Right atrium auricular region (tissue), 2 donors: Measurements from ENCODE around the gene MAP2K5. TPM values are rescaled to one million over a fixed set of nuclear protein-coding genes. Genes with fewer than 3 reads are reported as not detected.

Experiments used
- DNase-seq: peaks from one replicate; pipeline ENCODE4 v3.0.0-alpha.2; 2019; ENCODE audit warnings: low spot score
- H3K27ac ChIP-seq, 2 donors: fragments of 200-600 bp; sonication (generic); 1 replicate in 1 of 2; 2 replicates in 1 of 2; pipeline ENCODE4 v1.5.1; 2016 to 2019
- H3K27me3 ChIP-seq, 2 donors: fragments of 200-600 bp; sonication (generic); one replicate each; pipeline versions ENCODE4 v1.5.1 to v1.6.0; 2017 to 2019
- H3K36me3 ChIP-seq: fragments of 200-600 bp; sonication (generic); one replicate; pipeline ENCODE4 v1.5.1; 2016
- H3K4me1 ChIP-seq, 2 donors: fragments of 200-600 bp; sonication (generic); one replicate each; pipeline versions ENCODE4 v1.5.1 to v1.6.0; 2017 to 2019
- H3K4me3 ChIP-seq, 2 donors: fragments of 200-600 bp; sonication (generic); 1 replicate in 1 of 2; 2 replicates in 1 of 2; pipeline ENCODE4 v1.5.1; 2017 to 2019; ENCODE audit warnings: mild to moderate bottlenecking in 1 of 2, moderate library complexity in 1 of 2
- H3K9me3 ChIP-seq, 2 donors: fragments of 200-600 bp; sonication (generic); one replicate each; pipeline ENCODE4 v1.5.1; 2019
- total RNA-seq, 2 donors: library from RNA; depleted of rRNA; stranded (reverse); fragments of >200 nt; gene quantifications; one replicate each; pipeline ENCODE4 v1.1.0, GENCODE V29; 2016
- TF ChIP-seq, protein P1 (sequence below), 2 donors: fragments of 200-600 bp; sonication (generic); IDR thresholded peaks; one replicate each; pipeline ENCODE4 v1.5.1; 2019; ENCODE audit warnings: antibody characterized with exemption in 2 of 2

The MAP2K5 gene
- total RNA-seq, 2 donors from 2014 or later = 5.8 to 6.7 TPM

DNA sequence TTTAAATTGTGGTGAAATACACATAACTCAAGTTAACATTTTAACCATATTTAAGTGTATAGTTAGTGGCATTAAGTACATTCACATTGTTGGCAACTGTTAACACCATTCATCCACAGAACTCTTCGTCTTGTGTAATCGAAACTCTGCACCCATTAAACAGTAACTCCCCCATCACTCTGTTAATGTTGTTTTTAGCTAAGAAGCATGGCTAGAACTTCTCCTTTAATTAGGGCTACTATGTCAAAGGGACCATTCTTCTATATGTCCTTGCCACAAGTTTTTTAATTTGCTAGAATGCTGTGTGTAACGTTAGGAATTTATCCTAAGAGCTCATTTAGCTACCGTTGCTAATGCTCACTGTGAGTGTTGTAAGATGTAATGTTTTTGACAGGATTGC, 60.6 kb downstream of the MAP2K5 start:
- H3K4me3 ChIP-seq = no peak overlapping the region
- DNase-seq = no peak
- no peaks in the 10 kb centered on the region for H3K27me3 ChIP-seq
- H3K9me3 ChIP-seq = no peaks in the 10 kb centered on the region
- TF ChIP-seq, protein P1, sequence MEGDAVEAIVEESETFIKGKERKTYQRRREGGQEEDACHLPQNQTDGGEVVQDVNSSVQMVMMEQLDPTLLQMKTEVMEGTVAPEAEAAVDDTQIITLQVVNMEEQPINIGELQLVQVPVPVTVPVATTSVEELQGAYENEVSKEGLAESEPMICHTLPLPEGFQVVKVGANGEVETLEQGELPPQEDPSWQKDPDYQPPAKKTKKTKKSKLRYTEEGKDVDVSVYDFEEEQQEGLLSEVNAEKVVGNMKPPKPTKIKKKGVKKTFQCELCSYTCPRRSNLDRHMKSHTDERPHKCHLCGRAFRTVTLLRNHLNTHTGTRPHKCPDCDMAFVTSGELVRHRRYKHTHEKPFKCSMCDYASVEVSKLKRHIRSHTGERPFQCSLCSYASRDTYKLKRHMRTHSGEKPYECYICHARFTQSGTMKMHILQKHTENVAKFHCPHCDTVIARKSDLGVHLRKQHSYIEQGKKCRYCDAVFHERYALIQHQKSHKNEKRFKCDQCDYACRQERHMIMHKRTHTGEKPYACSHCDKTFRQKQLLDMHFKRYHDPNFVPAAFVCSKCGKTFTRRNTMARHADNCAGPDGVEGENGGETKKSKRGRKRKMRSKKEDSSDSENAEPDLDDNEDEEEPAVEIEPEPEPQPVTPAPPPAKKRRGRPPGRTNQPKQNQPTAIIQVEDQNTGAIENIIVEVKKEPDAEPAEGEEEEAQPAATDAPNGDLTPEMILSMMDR (IDR thresholded peaks at IDR 0.05) = no peak
- H3K4me1 ChIP-seq = no peaks in the 10 kb centered on the region
- no peak overlapping the region for H3K27ac ChIP-seq
- H3K36me3 ChIP-seq = peaks cover 18% of the 10 kb centered on the region

DNA sequence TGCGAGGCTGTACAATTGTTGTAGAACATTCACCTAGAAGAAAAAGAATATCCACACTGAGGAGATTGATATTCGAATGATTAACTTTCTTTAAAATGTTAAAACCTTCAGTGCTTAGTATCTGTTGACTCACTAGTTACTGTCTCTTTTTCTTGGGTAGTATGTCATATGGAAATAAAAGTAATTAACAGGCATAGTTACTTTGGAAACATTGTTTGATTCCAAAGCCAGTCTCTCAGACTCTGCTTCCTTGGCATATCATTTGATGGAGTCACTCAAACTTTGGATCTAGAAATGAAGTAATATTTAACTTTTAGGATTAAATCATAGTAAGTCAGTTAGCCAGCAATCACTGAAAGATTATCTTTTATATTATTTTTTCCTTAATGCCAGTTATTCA, 63.4 kb downstream of the MAP2K5 start:
- Histone ChIP-seq H3K27ac (no peak overlapping the region), H3K36me3 (peaks cover 5% of the 10 kb centered on the region), H3K4me3 (no peak overlapping the region), H3K4me1 (no peaks in the 10 kb centered on the region), H3K27me3 (no peaks in the 10 kb centered on the region), H3K9me3 (no peaks in the 10 kb centered on the region)
- no peak for DNase-seq
- TF ChIP-seq, protein P1 (IDR thresholded peaks at IDR 0.05) = no peak

DNA sequence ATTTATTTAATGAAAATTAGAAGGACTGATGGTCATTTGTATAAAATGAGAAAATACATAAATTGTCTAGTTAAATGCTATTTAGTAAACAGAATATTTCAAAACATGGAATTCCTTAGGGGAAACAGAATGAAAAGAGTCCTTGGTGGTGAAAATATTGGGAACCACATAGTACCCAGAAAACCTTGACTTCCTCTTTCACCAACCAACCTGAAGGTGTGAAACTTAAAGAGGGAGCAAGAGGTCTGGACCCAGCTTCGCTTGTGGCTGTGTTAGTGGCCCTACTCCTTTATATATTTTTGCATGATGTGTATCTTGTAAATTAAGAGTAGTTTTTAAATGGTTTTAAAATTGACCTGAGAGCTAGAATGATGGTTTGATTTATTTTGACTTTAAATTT, 64.2 kb downstream of the MAP2K5 start:
- TF ChIP-seq, protein P1 (IDR thresholded peaks at IDR 0.05) = no peak
- Histone ChIP-seq H3K4me3 (no peak overlapping the region), H3K27me3 (no peaks in the 10 kb centered on the region), H3K36me3 (no peaks in the 10 kb centered on the region), H3K4me1 (no peaks in the 10 kb centered on the region), H3K27ac (no peak overlapping the region), H3K9me3 (no peaks in the 10 kb centered on the region)
- DNase-seq = no peak

DNA sequence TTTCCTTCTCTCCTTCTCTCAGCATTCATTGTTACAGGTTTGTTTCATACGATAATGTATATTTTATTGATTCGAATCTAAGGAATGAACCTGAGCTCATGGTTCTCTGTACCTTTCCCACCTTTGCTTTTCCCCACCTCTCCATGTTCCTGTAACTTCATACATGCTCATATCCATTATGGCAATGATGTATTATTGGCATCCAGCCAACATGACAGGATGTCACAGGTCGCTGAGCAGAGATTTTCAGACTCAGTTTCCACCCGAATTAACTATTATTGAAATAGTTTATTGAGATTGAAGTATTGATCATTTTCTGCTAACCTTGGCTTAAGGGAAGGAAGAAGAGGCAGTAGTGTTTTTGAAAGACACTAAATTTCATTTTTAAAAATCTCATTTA, 64.8 kb downstream of the MAP2K5 start:
- DNase-seq = no peak
- no peaks in the 10 kb centered on the region for H3K27me3 ChIP-seq
- no peaks in the 10 kb centered on the region for H3K4me1 ChIP-seq
- H3K9me3 ChIP-seq = no peaks in the 10 kb centered on the region
- H3K27ac ChIP-seq = no peak overlapping the region
- H3K4me3 ChIP-seq = no peak overlapping the region
- H3K36me3 ChIP-seq = no peaks in the 10 kb centered on the region
- TF ChIP-seq, protein P1 (IDR thresholded peaks at IDR 0.05) = no peak

DNA sequence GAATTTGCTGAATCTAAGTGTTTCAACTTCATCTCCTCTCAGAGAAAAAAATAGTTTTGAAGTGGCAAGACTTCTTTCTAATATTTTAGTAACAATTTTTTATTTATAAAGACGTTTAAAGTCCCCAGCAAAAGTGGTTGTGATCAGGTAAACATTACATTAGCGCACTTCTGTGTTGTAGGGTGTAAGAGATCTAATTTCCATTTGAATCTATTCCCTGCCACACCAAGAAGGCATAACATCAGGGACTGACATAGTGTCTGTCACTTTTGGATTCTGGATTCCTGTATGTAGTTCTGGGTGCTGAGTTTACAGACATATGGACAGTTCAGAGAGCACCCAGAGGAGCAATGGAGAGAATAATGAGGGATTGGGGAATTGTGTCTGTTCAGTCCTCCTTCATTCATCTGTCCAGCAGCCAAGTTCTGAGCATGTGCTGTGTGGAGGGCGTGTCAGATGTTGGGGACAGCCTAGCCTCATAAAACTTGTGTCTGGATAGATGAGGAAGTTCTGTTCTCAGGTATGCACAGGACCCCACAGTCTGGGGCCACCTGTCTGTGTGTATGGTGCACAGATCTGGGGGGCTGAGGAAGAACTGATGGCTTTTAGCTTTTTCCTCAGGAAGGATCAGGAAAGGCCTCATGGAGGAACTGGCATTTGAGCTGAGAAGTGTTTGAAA, 65.6 kb downstream of the MAP2K5 start:
- no peaks in the 10 kb centered on the region for H3K9me3 ChIP-seq
- TF ChIP-seq, protein P1 (IDR thresholded peaks at IDR 0.05) = no peak

DNA sequence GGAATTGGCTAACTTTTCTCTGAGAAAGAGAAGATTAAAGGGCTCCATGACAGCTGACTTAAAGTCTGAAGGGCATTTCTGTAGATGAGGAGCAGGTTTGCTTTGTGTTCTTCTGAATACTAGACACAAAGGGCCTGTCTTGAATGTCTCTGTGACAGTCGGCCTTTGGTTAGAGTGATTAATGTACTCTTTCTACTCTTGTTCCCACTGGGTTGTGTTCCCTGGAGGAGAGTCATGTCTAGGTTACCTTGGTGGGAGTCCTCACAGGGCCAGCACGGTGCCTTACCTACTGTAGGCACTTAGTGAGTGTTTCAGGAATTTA, 66.1 kb downstream of the MAP2K5 start:
- no peaks in the 10 kb centered on the region for H3K4me1 ChIP-seq
- no peak for DNase-seq
- H3K27ac ChIP-seq = no peak overlapping the region
- no peaks in the 10 kb centered on the region for H3K27me3 ChIP-seq
- H3K9me3 ChIP-seq = no peaks in the 10 kb centered on the region
- TF ChIP-seq, protein P1 (IDR thresholded peaks at IDR 0.05) = no peak
- H3K36me3 ChIP-seq = no peaks in the 10 kb centered on the region
- H3K4me3 ChIP-seq = no peak overlapping the region

More for the DNA sequence above, 65.6 kb downstream of the MAP2K5 start:
- H3K4me3 ChIP-seq = no peak overlapping the region
- no peak overlapping the region for H3K27ac ChIP-seq
- no peak for DNase-seq
- H3K4me1 ChIP-seq = no peaks in the 10 kb centered on the region
- H3K36me3 ChIP-seq = no peaks in the 10 kb centered on the region
- no peaks in the 10 kb centered on the region for H3K27me3 ChIP-seq
